DMS 273 (cell line): ENCODE measurements around the gene KIF3B.
"Not testable (repeated sequence)": the region's sequence is repeated elsewhere in the genome, so short reads cannot be mapped to it uniquely, and the experiment has no call there.

ENCODE experiments used
- DNase-seq: peaks from one replicate; lab custom pipeline; 2025; ENCODE audit not compliant: unreplicated experiment; lab: John Stamatoyannopoulos, UW

Gene KIF3B

GRCh38 chr20:32294071-32294470 is 16.6 kb downstream of the KIF3B start:
- no peak for DNase-seq

- DNase-seq: no peak
Observed at GRCh38 chr20:32296412-32296811, 19.0 kb downstream of the KIF3B start.

GRCh38 chr20:32296819-32297420 is 19.5 kb downstream of the KIF3B start:
- DNase-seq: no peak

DNA sequence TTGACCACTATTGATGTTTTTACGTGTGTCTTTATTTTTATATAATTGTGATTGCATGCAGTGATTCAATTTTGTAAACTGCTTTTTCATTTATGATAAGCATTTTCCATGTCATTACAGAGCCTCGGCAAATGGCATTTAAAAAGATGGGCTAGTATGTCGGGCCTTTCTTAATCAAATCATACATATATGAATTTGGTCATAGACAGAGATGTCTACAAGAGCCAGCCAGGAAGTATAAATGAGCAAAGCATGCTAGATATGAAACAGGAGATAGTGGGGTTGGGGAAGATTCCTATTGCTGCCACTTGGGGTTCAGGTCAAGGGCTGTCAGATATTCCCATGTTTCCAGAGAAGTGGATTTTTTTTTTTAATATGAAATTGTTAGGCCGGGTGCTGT is 20.0 kb downstream of the KIF3B start:
- no peak for DNase-seq

DNA sequence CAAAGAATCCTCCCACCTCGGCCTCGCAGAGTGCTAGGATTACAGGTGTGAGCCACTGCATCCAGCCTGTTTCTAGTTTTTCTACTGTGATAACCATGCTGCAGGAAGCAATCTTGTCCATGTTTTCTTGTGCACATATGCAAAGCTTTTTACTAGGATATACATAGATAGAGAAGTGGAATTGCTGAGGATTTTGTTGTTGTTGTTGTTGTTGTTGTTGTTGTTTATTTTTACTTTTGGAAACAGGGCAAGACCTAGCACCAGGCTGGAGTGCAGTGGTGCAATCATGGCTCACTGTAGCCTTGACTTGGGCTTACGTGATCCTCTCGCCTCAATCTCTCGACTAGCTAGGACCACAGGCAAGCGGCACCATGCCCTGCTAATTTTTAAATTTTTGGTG is 23.2 kb downstream of the KIF3B start:
- no peak for DNase-seq

DNA sequence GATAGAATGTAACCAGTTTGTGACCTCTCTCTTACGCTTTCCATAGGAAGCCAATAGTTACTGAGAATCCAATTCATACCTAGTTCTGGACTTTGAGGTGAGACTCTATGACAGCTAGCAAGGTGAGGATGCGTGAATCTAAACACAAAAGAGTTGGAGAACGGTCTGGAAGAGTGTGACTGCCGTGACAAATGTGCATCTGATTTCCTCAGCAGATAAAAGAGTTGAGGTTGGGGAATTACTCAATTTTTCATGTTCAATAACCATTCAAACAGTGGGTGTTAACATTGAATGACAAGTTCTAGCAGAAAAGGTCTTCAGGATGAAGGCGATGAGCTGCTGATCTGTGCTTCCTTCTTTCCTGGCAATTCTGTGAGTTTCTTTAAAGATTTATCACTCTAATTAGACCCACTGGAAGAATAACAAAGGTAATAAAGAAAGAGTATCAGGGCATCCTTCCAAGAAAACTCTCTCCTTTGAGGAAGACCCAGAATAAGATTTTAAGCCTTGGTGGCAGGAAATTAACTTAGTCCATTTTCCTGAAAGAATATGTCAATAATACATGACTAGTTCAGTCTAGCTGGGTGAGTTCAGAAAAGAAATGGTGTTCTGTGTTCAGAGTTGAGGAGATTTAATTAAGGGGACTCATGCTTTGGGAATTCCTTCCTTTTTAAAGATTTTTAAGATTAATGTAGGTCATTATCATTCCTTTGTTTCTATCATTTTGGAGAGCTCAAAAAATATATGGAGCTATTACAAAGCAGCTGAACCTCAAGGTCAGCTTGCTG is 24.5 kb downstream of the KIF3B start:
- no peak for DNase-seq

DNA sequence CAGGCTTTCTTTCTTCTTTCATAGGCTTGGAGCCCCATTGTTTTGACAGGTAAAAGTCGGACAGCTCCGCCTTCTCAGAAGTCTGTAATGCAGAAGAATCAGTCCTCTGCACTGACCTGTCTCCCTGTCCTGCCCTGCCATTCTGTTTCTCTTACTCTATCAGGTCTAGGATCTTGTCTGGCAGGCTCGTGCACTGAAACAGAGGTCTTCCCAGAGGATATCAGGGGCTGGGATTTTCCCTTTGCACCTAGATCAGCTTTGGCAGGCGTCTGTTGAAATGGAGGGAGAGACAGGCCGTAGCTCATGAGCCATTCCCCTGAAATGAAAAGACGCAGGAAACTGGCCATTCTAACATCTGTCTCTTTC is 25.0 kb downstream of the KIF3B start:
- DNase-seq: no peak

GRCh38 chr20:32304131-32304746 is 26.8 kb downstream of the KIF3B start:
- no peak for DNase-seq

DNA sequence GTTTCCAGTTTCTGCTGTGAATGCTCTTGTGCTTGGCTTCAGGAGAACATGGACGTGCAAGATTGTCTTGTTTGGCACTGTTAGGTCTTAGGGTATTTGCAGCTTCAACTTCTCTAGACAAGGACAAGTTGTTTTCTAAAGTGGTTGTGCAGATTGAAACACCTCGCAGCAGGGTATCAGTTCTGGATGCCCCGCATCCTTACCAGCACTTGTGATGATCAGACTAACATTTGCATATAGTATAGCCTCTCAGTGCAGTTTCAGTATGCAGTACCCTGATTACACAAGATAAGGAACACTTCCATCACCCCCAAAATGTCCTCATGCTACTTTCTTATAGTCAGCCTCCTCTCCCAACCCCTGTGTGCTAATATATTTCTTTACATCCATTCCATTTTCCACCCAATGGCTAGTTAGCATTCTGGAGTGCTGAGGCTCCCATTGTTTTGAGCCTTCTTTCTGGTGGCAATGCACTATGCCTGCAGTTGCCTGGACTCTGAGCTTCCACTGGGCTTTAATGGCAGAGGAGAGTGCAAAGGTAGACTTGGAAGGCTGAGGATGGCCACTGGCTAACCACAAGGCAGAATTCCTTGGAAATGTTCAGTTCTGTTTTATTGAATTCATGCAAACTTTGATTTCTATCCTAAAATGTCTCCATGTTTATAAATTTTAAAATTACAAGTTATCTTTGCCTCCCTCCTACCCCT is 35.4 kb downstream of the KIF3B start:
- DNase-seq: no peak

DNA sequence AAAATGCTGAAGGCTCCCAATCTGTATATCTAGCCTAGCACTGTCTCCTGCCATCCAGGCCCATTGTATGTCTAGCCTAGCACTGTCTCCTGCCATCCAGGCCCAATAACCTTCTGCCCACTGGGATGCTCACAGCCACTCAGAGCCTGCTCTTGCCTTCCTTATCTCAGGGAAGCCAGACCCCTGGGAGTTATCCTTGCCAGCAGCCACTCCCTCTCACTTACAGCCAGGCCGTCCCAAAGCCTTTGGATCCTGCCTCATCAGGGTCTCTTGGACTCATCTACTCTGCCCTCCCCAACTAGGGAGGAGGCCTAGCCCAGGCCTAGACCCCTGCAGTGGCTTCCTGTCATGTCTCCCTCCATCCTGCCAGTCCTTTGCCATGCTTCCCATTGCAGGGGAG is 37.3 kb downstream of the KIF3B start:
- peak; percentile 37 for DNase-seq

DNA sequence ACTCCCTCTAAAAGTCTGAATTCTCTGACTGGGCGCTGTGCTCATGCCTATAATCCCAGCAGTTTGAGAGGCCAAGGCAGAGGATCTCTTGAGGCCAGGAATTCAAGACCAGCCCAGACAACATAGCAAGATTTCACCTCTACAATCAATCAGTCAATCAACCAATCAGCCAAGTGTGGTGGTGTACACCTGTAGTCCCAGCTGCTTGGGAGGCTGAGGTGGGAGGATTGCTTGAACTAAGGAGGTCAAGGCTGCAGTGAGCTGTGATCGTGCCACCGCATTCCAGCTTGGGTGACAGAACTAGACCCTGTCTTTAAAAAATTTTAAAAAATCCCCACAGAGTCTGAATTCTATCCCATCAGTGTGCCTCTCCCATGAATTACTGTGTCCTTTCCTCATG is 37.9 kb downstream of the KIF3B start:
- DNase-seq: no peak

DNA sequence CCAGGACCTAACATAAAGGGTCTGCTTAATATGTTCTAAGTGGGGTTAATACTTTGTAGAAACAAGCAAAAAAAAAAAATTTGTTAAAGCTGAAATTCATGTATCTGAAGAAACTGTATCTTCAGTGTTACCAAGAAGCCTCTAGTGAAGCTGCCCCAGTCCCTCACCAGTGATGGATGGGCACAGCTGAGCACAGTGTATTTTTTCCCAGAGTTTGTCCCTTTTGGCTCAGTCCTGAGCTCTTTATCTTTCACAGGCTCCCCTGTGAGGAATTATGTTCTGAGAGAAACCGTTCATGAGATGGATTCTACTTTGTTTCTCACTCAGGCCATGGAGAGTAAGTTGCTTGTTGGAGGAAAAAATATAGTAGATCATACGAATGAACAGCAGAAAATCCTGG is 38.4 kb downstream of the KIF3B start:
- DNase-seq: no peak

- DNase-seq: no peak
Observed at GRCh38 chr20:32316667-32317066, 39.2 kb downstream of the KIF3B start.

- no peak for DNase-seq
Observed at GRCh38 chr20:32319100-32319499, 41.6 kb downstream of the KIF3B start.

DNA sequence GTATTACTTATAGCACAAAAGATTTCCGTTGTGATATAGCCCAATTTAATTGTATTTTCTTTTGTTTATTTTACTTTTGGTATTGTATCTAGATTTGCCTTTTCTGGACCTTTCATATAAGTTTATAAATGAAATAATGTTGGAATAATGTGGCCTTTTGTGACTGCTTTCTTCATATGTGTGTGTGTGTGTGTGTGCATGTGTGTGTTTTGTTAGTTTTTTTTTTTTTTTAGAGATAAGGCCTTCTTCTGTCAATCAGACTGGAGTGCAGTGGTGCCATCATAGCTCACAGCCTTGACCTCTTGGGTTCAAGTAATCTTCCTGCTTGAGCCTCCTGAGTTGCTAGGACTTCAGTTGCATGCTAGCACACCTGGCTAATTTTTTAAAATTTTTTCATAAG is 42.9 kb downstream of the KIF3B start:
- DNase-seq: no peak

DNA sequence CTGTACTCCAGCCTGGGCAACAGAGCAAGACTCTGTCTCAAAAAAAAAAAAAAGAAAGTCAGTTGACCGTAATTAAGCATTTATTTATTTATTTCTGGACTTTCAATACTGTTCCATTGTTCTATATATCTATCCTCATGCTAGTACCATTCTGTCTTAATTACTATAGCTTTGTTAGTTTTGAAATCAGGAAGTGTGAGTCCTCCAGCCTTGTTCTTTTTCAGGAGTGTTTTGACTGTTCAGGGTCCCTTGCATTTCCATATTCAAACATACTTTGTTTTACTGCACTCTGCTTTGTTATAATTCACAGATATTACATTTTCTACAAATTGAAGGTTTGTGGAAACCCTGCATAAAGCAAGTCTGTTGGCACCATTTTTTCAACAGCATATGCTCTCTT is 43.9 kb downstream of the KIF3B start:
- no peak for DNase-seq

- not testable (repeated sequence) for DNase-seq
Observed at GRCh38 chr20:32322260-32322659, 44.8 kb downstream of the KIF3B start.

DNA sequence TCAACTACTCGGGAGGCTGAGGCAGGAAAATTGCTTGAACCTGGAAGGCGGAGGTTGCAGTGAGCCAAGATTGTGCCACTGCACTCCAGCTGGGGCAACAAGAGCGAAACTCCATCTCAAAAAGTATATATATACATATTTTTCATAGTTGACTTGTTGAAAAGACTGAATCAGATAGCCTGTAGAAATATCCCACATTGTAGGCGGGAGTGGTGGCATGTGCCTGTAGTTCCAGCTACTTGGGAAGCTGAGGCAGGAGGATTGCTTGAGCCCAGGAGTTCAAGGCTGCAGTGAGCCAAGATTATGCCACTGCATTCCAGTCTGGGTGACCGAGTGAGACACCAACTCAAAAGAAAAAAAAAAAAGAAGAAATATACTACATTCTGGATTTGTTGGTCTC is 46.3 kb downstream of the KIF3B start:
- not testable (repeated sequence) for DNase-seq

DNA sequence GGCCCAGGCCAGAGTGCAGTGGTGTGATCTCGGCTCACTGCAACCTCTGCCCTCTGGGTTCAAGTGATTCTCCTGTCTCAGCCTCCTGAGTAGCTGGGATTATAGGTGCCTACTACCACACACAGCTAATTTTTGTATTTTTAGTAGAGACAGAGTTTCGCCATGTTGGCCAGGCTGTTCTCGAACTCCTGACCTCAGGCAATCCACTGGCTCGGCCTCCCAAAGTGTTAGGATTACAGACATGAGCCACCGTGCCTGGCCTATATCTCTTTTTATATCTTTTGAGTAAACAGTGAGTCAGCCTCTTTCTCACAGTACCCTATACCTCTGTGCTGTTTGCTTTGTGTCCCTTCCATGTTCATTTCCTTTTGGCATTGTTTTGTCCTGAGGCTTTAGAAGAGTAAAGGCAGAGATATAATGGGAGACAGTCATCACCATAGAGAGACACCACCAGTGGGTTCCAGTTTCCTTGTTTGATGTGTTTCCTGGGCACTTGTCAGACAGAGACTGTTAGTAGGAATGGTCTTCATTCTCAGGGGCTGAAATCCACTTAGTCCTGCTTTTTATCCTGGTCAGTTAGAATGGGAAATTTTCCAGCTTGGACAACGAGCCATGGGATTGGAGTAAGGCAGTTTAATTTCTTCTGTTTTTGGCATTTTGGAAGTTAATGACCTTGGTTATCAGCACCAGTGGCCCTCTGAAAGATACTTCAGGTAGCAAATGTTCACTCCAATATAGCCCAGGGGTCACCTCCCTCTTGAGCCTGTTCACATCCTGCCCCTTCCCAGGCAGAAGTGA is 48.5 kb downstream of the KIF3B start:
- no peak for DNase-seq

DNA sequence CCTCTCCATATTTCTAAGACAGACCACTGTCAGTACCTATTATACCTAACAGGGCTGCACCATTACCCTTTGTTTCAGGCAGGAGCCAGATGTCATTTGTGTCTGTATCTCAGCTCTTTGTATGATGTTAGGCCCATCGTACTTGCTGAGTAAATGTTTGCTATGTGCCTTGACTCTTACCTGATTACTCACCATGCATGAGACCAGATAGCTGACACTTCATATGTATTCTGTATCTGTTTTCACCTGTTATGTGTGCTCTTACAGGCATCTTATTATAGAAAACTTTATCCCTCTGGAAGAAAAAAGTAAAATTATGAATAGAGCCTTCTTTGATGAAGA is 49.0 kb downstream of the KIF3B start:
- no peak for DNase-seq

- no peak for DNase-seq
Observed at GRCh38 chr20:32327087-32327681, 49.7 kb downstream of the KIF3B start.
